ENCODE data around the gene CDC42EP1. TPM values are rescaled to one million over a fixed set of nuclear protein-coding genes. Genes with fewer than 3 reads are reported as not detected.

The CDC42EP1 gene
- 103 TPM for polyA plus RNA-seq (2012; ENCODE audit: insufficient read length, low read depth)

- TF ChIP-seq SIN3A (IDR thresholded peaks at IDR 0.05; ENCODE audit: borderline replicate concordance, insufficient read depth, low read length) (no peak), POLR2AphosphoS5 (IDR thresholded peaks at IDR 0.05; ENCODE audit: low read depth, low read length) (no peak), TAF1 (IDR thresholded peaks at IDR 0.05; ENCODE audit: borderline replicate concordance, insufficient read depth, low read length) (no peak), FOXP2 (optimal IDR thresholded peaks at IDR 0.05; ENCODE audit: borderline replicate concordance, extremely low read depth, extremely low read length, insufficient read depth) (no peak)
- TF ChIP-seq, protein P1, sequence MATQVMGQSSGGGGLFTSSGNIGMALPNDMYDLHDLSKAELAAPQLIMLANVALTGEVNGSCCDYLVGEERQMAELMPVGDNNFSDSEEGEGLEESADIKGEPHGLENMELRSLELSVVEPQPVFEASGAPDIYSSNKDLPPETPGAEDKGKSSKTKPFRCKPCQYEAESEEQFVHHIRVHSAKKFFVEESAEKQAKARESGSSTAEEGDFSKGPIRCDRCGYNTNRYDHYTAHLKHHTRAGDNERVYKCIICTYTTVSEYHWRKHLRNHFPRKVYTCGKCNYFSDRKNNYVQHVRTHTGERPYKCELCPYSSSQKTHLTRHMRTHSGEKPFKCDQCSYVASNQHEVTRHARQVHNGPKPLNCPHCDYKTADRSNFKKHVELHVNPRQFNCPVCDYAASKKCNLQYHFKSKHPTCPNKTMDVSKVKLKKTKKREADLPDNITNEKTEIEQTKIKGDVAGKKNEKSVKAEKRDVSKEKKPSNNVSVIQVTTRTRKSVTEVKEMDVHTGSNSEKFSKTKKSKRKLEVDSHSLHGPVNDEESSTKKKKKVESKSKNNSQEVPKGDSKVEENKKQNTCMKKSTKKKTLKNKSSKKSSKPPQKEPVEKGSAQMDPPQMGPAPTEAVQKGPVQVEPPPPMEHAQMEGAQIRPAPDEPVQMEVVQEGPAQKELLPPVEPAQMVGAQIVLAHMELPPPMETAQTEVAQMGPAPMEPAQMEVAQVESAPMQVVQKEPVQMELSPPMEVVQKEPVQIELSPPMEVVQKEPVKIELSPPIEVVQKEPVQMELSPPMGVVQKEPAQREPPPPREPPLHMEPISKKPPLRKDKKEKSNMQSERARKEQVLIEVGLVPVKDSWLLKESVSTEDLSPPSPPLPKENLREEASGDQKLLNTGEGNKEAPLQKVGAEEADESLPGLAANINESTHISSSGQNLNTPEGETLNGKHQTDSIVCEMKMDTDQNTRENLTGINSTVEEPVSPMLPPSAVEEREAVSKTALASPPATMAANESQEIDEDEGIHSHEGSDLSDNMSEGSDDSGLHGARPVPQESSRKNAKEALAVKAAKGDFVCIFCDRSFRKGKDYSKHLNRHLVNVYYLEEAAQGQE (IDR thresholded peaks at IDR 0.05; ENCODE audit: insufficient read depth in 1 of 2, low read depth in 2 of 2, low read length in 2 of 2), result no peak
Measured at GRCh38 chr22:37559901-37560607, at the start of gene CDC42EP1. Gene CDC42EP1, plus strand, starts transcription at chr22:37560480. Its CDS starts 5,870 bp downstream, at chr22:37566350.

GRCh38 chr22:37511395-37512104 is 48.7 kb upstream of the CDC42EP1 start:
- TF ChIP-seq TAF1 (IDR thresholded peaks at IDR 0.05; ENCODE audit: borderline replicate concordance, insufficient read depth, low read length) (no peak), FOXP2 (optimal IDR thresholded peaks at IDR 0.05; ENCODE audit: borderline replicate concordance, extremely low read depth, extremely low read length, insufficient read depth) (no peak), POLR2AphosphoS5 (IDR thresholded peaks at IDR 0.05; ENCODE audit: low read depth, low read length) (no peak), SIN3A (IDR thresholded peaks at IDR 0.05; ENCODE audit: borderline replicate concordance, insufficient read depth, low read length) (no peak)
- TF ChIP-seq, protein P1 (IDR thresholded peaks at IDR 0.05; ENCODE audit: insufficient read depth in 1 of 2, low read depth in 2 of 2, low read length in 2 of 2), result no peak

- no peak for TF ChIP-seq POLR2AphosphoS5 (IDR thresholded peaks at IDR 0.05; ENCODE audit: low read depth, low read length)
- no peak for TF ChIP-seq FOXP2 (optimal IDR thresholded peaks at IDR 0.05; ENCODE audit: borderline replicate concordance, extremely low read depth, extremely low read length, insufficient read depth)
- TF ChIP-seq TAF1 (IDR thresholded peaks at IDR 0.05; ENCODE audit: borderline replicate concordance, insufficient read depth, low read length), result no peak
- no peak for TF ChIP-seq SIN3A (IDR thresholded peaks at IDR 0.05; ENCODE audit: borderline replicate concordance, insufficient read depth, low read length)
- TF ChIP-seq, protein P1 (IDR thresholded peaks at IDR 0.05; ENCODE audit: insufficient read depth in 1 of 2, low read depth in 2 of 2, low read length in 2 of 2), result no peak
Measured at GRCh38 chr22:37514526-37515051, 45.7 kb upstream of the CDC42EP1 start.

GRCh38 chr22:37515901-37516300 is 44.4 kb upstream of the CDC42EP1 start:
- no peak for TF ChIP-seq FOXP2 (optimal IDR thresholded peaks at IDR 0.05; ENCODE audit: borderline replicate concordance, extremely low read depth, extremely low read length, insufficient read depth)
- TF ChIP-seq POLR2AphosphoS5 (IDR thresholded peaks at IDR 0.05; ENCODE audit: low read depth, low read length), result no peak
- no peak for TF ChIP-seq TAF1 (IDR thresholded peaks at IDR 0.05; ENCODE audit: borderline replicate concordance, insufficient read depth, low read length)
- TF ChIP-seq SIN3A (IDR thresholded peaks at IDR 0.05; ENCODE audit: borderline replicate concordance, insufficient read depth, low read length), result no peak
- TF ChIP-seq, protein P1 (IDR thresholded peaks at IDR 0.05; ENCODE audit: insufficient read depth in 1 of 2, low read depth in 2 of 2, low read length in 2 of 2), result no peak
